ENCODE results near the gene OLFM4. TPM values are rescaled to one million over a fixed set of nuclear protein-coding genes. Genes with fewer than 3 reads are reported as not detected.

The OLFM4 gene
- polyA plus RNA-seq, 1 donor: 80.0 TPM

- no peak for DNase-seq
- WGBS (ENCODE audit: insufficient coverage, low lambda C conversion rate): no CpG with 5 or more reads among the region's 8 CpGs
These were observed 13.8 kb upstream of the OLFM4 start for GRCh38 chr13:53014495-53015443.

GRCh38 chr13:53015971-53016370 is 12.6 kb upstream of the OLFM4 start:
- WGBS (ENCODE audit: insufficient coverage, low lambda C conversion rate): no CpG with 5 or more reads among the region's 6 CpGs
- Histone ChIP-seq H3K4me3 (ENCODE audit: low read length) (no peak overlapping the region), H3K4me1 (ENCODE audit: control insufficient read depth, insufficient read depth, low read length) (no peaks in the 10 kb centered on the region), H3K27ac (ENCODE audit: low read length) (no peak overlapping the region), H3K36me3 (ENCODE audit: control insufficient read depth, insufficient read depth, low read length) (no peaks in the 10 kb centered on the region), H3K9me3 (ENCODE audit: control insufficient read depth, low read depth, low read length) (no peaks in the 10 kb centered on the region), H3K27me3 (ENCODE audit: control insufficient read depth, insufficient read depth, low read length) (no peaks in the 10 kb centered on the region)
- DNase-seq: no peak

More at GRCh38 chr13:53014495-53015443, 13.8 kb upstream of the OLFM4 start:
- H3K36me3 ChIP-seq (ENCODE audit: control insufficient read depth, insufficient read depth, low read length): no peaks in the 10 kb centered on the region
- no peak overlapping the region for H3K4me3 ChIP-seq (ENCODE audit: low read length)
- H3K27ac ChIP-seq (ENCODE audit: low read length): no peak overlapping the region
- H3K4me1 ChIP-seq (ENCODE audit: control insufficient read depth, insufficient read depth, low read length): no peaks in the 10 kb centered on the region
- no peaks in the 10 kb centered on the region for H3K27me3 ChIP-seq (ENCODE audit: control insufficient read depth, insufficient read depth, low read length)
- H3K9me3 ChIP-seq (ENCODE audit: control insufficient read depth, low read depth, low read length): no peaks in the 10 kb centered on the region

- no peak overlapping the region for H3K27ac ChIP-seq (ENCODE audit: low read length)
- no peak for DNase-seq
- no peaks in the 10 kb centered on the region for H3K4me1 ChIP-seq (ENCODE audit: control insufficient read depth, insufficient read depth, low read length)
- 20% methylated on average over 1 of the region's 5 CpGs for WGBS (ENCODE audit: insufficient coverage, low lambda C conversion rate)
- H3K36me3 ChIP-seq (ENCODE audit: control insufficient read depth, insufficient read depth, low read length): no peaks in the 10 kb centered on the region
- no peaks in the 10 kb centered on the region for H3K27me3 ChIP-seq (ENCODE audit: control insufficient read depth, insufficient read depth, low read length)
- H3K4me3 ChIP-seq (ENCODE audit: low read length): no peak overlapping the region
- H3K9me3 ChIP-seq (ENCODE audit: control insufficient read depth, low read depth, low read length): no peaks in the 10 kb centered on the region
These were observed 11.1 kb upstream of the OLFM4 start for GRCh38 chr13:53017433-53017970.

- H3K4me1 ChIP-seq (ENCODE audit: control insufficient read depth, insufficient read depth, low read length): no peaks in the 10 kb centered on the region
- no peak overlapping the region for H3K4me3 ChIP-seq (ENCODE audit: low read length)
- WGBS (ENCODE audit: insufficient coverage, low lambda C conversion rate): 80% methylated on average over 1 of the region's 4 CpGs
- no peaks in the 10 kb centered on the region for H3K36me3 ChIP-seq (ENCODE audit: control insufficient read depth, insufficient read depth, low read length)
- DNase-seq: no peak
- no peak overlapping the region for H3K27ac ChIP-seq (ENCODE audit: low read length)
- H3K9me3 ChIP-seq (ENCODE audit: control insufficient read depth, low read depth, low read length): no peaks in the 10 kb centered on the region
- H3K27me3 ChIP-seq (ENCODE audit: control insufficient read depth, insufficient read depth, low read length): no peaks in the 10 kb centered on the region
These were observed 9.6 kb upstream of the OLFM4 start for GRCh38 chr13:53018690-53019647.

GRCh38 chr13:53020764-53021335 is 7.8 kb upstream of the OLFM4 start:
- Histone ChIP-seq H3K27ac (ENCODE audit: low read length) (no peak overlapping the region), H3K27me3 (ENCODE audit: control insufficient read depth, insufficient read depth, low read length) (no peaks in the 10 kb centered on the region), H3K36me3 (ENCODE audit: control insufficient read depth, insufficient read depth, low read length) (no peaks in the 10 kb centered on the region), H3K9me3 (ENCODE audit: control insufficient read depth, low read depth, low read length) (no peaks in the 10 kb centered on the region), H3K4me1 (ENCODE audit: control insufficient read depth, insufficient read depth, low read length) (no peaks in the 10 kb centered on the region), H3K4me3 (ENCODE audit: low read length) (no peak overlapping the region)
- 94% methylated on average over 3 of the region's 5 CpGs for WGBS (ENCODE audit: insufficient coverage, low lambda C conversion rate)
- no peak for DNase-seq

GRCh38 chr13:53023246-53023645 is 5.4 kb upstream of the OLFM4 start:
- no peaks in the 10 kb centered on the region for H3K36me3 ChIP-seq (ENCODE audit: control insufficient read depth, insufficient read depth, low read length)
- no peaks in the 10 kb centered on the region for H3K9me3 ChIP-seq (ENCODE audit: control insufficient read depth, low read depth, low read length)
- H3K27me3 ChIP-seq (ENCODE audit: control insufficient read depth, insufficient read depth, low read length): no peaks in the 10 kb centered on the region
- 100% methylated on average over 2 of the region's 2 CpGs for WGBS (ENCODE audit: insufficient coverage, low lambda C conversion rate)
- no peaks in the 10 kb centered on the region for H3K4me1 ChIP-seq (ENCODE audit: control insufficient read depth, insufficient read depth, low read length)
- H3K27ac ChIP-seq (ENCODE audit: low read length): no peak overlapping the region
- no peak for DNase-seq
- no peak overlapping the region for H3K4me3 ChIP-seq (ENCODE audit: low read length)

GRCh38 chr13:53028063-53028462 is 550 bp upstream of the OLFM4 start:
- no peaks in the 10 kb centered on the region for H3K9me3 ChIP-seq (ENCODE audit: control insufficient read depth, low read depth, low read length)
- H3K4me3 ChIP-seq (ENCODE audit: low read length): no peak overlapping the region
- H3K27ac ChIP-seq (ENCODE audit: low read length): no peak overlapping the region
- WGBS (ENCODE audit: insufficient coverage, low lambda C conversion rate): no CpG with 5 or more reads among the region's 5 CpGs
- no peak for DNase-seq
- H3K4me1 ChIP-seq (ENCODE audit: control insufficient read depth, insufficient read depth, low read length): no peaks in the 10 kb centered on the region
- no peaks in the 10 kb centered on the region for H3K36me3 ChIP-seq (ENCODE audit: control insufficient read depth, insufficient read depth, low read length)
- H3K27me3 ChIP-seq (ENCODE audit: control insufficient read depth, insufficient read depth, low read length): no peaks in the 10 kb centered on the region

GRCh38 chr13:53032849-53033248 is 4.2 kb downstream of the OLFM4 start:
- no peak for DNase-seq
- Histone ChIP-seq H3K36me3 (ENCODE audit: control insufficient read depth, insufficient read depth, low read length) (no peaks in the 10 kb centered on the region), H3K4me3 (ENCODE audit: low read length) (no peak overlapping the region), H3K4me1 (ENCODE audit: control insufficient read depth, insufficient read depth, low read length) (no peaks in the 10 kb centered on the region), H3K27ac (ENCODE audit: low read length) (no peak overlapping the region), H3K27me3 (ENCODE audit: control insufficient read depth, insufficient read depth, low read length) (no peaks in the 10 kb centered on the region), H3K9me3 (ENCODE audit: control insufficient read depth, low read depth, low read length) (no peaks in the 10 kb centered on the region)
- WGBS (ENCODE audit: insufficient coverage, low lambda C conversion rate): 50% methylated on average over 1 of the region's 1 CpG

- no CpG with 5 or more reads among the region's 1 CpG for WGBS (ENCODE audit: insufficient coverage, low lambda C conversion rate)
- H3K27me3 ChIP-seq (ENCODE audit: control insufficient read depth, insufficient read depth, low read length): no peaks in the 10 kb centered on the region
- H3K36me3 ChIP-seq (ENCODE audit: control insufficient read depth, insufficient read depth, low read length): no peaks in the 10 kb centered on the region
- no peaks in the 10 kb centered on the region for H3K4me1 ChIP-seq (ENCODE audit: control insufficient read depth, insufficient read depth, low read length)
- H3K4me3 ChIP-seq (ENCODE audit: low read length): no peak overlapping the region
- H3K9me3 ChIP-seq (ENCODE audit: control insufficient read depth, low read depth, low read length): no peaks in the 10 kb centered on the region
- no peak for DNase-seq
- H3K27ac ChIP-seq (ENCODE audit: low read length): no peak overlapping the region
These were observed 10.4 kb downstream of the OLFM4 start for GRCh38 chr13:53038993-53039392.
